ENCODE results near the gene ARFIP2. TPM values are rescaled to one million over a fixed set of nuclear protein-coding genes. Genes with fewer than 3 reads are reported as not detected.

The ARFIP2 gene
- total and polyA plus RNA-seq, 10 of the 15 experiments (the other 5 are each of a cell fraction or from before 2014, with no cell fraction given) = 11.7 to 59.8 (median 48.0) TPM

DNA sequence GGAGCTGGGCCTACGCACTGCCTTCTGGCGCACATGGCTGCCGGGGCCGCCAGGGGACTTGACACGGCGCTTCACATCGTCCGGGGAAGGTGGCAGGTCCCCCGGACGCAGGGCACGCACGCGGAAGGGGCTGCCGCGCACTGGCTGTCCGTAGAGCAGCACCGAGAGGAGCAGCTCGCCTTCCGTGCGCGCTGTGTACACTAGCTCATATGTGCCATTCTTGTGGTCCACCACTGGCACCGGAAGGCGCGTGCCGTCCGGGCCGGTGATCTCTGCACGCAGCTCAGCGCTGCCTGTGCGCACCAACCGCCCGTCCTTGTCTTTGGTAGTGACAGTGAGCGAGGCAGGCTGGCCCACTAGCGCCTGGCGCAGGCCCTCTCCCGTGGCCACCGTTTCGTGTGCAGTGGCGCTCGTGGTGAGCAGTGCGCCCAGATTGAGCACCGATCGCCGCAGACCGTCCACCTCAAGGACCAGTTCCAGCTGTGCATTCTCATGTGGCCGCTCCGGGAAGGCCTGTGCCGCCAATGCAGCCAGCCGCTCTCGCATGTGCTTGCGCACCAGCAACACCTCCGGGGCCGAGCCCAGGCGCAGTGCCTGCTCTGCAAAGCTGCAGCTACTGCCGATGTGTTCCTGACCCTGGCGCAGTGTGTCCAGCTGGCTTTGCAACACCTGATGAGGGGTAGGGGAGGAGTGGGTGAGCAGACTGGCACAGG lies 24.6 kb downstream of the ARFIP2 start:
- Histone ChIP-seq H3K4me2 (ENCODE audit: control insufficient read depth, insufficient read depth) (no peak overlapping the region), H3K4me3 (no peak overlapping the region), H4K20me1 (ENCODE audit: control insufficient read depth, insufficient read depth) (no peaks in the 10 kb centered on the region), H3K9me3 (replicated peaks; ENCODE audit: control insufficient read depth, insufficient read depth, low read length) (no peaks in the 10 kb centered on the region), H3K79me2 (ENCODE audit: control insufficient read depth, insufficient read depth, low read length) (no peaks in the 10 kb centered on the region), H3K36me3 (ENCODE audit: control insufficient read depth in 2 of 2, insufficient read depth in 2 of 2, low read length in 1 of 2) (no peaks in the 10 kb centered on the region; a peak in 1 of 4 replicates), H2AFZ (ENCODE audit: control insufficient read depth, low read depth, low read length) (no peak overlapping the region), H3K9ac (ENCODE audit: control insufficient read depth, insufficient read depth, low read length) (no peak overlapping the region), H3K4me1 (ENCODE audit: control insufficient read depth, insufficient read depth, low read length) (no peaks in the 10 kb centered on the region), H3K27me3 (replicated peaks in 1 of 2; ENCODE audit: control insufficient read depth in 2 of 2, insufficient read depth in 2 of 2, low read length in 1 of 2) (no peaks in the 10 kb centered on the region), H3K27ac (ENCODE audit: control insufficient read depth, insufficient read depth) (no peak overlapping the region)
- ChIA-PET SMC1A (ENCODE audit: uncharacterized antibody, unreplicated experiment) (interaction anchor here (1.0 to 2.1 kb wide), 2 partner anchors 10 to 77 kb away, joined by 3 to 8 read pairs; no protein-coding TSS in a partner anchor), POLR2A (no interaction called here), CTCF (no interaction called here), RAD21 (ENCODE audit: unreplicated experiment) (interaction anchor here (2.1 kb wide), 1 partner anchor 77 kb away, joined by 5 read pairs; no protein-coding TSS in a partner anchor)
- WGBS (ENCODE audit: insufficient coverage, insufficient replicate concordance, low lambda C conversion rate, missing lambda C conversion rate) = 93% methylated on average over 52 of the region's 56 CpGs
- intact Hi-C loops (cut with micrococcal nuclease; ENCODE audit: unreplicated experiment) (no loop called here), in situ Hi-C loops (cut with MboI) (no loop called here)
- FAIRE-seq (no peak), DNase-seq (ENCODE audit: low read depth, low spot score) (no peak), ATAC-seq (no peak)
- no TSS peak for BruUV-seq (replicated peaks)
- TF ChIP-seq NR2F1 (conservative IDR thresholded peaks at IDR 0.05) (no peak), ZNF274 (IDR thresholded peaks at IDR 0.05; ENCODE audit: insufficient read depth, insufficient read length) (no peak), WRNIP1 (IDR thresholded peaks at IDR 0.05; ENCODE audit: borderline replicate concordance, low read depth, low read length) (no peak), POU2F2 (IDR thresholded peaks at IDR 0.05; ENCODE audit: borderline replicate concordance, low read depth, low read length) (no peak)
- TF ChIP-seq, protein P1, sequence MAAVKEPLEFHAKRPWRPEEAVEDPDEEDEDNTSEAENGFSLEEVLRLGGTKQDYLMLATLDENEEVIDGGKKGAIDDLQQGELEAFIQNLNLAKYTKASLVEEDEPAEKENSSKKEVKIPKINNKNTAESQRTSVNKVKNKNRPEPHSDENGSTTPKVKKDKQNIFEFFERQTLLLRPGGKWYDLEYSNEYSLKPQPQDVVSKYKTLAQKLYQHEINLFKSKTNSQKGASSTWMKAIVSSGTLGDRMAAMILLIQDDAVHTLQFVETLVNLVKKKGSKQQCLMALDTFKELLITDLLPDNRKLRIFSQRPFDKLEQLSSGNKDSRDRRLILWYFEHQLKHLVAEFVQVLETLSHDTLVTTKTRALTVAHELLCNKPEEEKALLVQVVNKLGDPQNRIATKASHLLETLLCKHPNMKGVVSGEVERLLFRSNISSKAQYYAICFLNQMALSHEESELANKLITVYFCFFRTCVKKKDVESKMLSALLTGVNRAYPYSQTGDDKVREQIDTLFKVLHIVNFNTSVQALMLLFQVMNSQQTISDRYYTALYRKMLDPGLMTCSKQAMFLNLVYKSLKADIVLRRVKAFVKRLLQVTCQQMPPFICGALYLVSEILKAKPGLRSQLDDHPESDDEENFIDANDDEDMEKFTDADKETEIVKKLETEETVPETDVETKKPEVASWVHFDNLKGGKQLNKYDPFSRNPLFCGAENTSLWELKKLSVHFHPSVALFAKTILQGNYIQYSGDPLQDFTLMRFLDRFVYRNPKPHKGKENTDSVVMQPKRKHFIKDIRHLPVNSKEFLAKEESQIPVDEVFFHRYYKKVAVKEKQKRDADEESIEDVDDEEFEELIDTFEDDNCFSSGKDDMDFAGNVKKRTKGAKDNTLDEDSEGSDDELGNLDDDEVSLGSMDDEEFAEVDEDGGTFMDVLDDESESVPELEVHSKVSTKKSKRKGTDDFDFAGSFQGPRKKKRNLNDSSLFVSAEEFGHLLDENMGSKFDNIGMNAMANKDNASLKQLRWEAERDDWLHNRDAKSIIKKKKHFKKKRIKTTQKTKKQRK (IDR thresholded peaks at IDR 0.05; ENCODE audit: low read depth, low read length) = no peak

All from GM12878 (cell line).